ENCODE results near the gene PACSIN1.

GRCh38 chr6:34560366-34561226, 94.7 kb downstream of the PACSIN1 start:
- no peak for TF ChIP-seq SIN3A (IDR thresholded peaks at IDR 0.05; ENCODE audit: low read depth)
- TF ChIP-seq CTCF (IDR thresholded peaks at IDR 0.05 in 2 of 3, conservative IDR thresholded peaks at IDR 0.05 in 1 of 3; ENCODE audit: borderline replicate concordance in 1 of 3, insufficient read depth in 1 of 3, low read depth in 2 of 3, low read length in 2 of 3): no peak
- TF ChIP-seq EZH2phosphoT487 (IDR thresholded peaks at IDR 0.05; ENCODE audit: borderline replicate concordance): no peak
- TF ChIP-seq MAX (IDR thresholded peaks at IDR 0.05): no peak
- TF ChIP-seq FOSL1 (IDR thresholded peaks at IDR 0.05; ENCODE audit: low read depth): no peak
- no peak for TF ChIP-seq YY1 (IDR thresholded peaks at IDR 0.05; ENCODE audit: extremely low read depth, insufficient replicate concordance, low read depth, low read length)
- no peak for TF ChIP-seq EZH2 (IDR thresholded peaks at IDR 0.05)
- no peak for TF ChIP-seq POLR2A (IDR thresholded peaks at IDR 0.05; ENCODE audit: borderline replicate concordance, extremely low read depth, insufficient read depth, insufficient read length)
